Cardiac fibroblast (primary cell): ENCODE data around the gene GPR158.

Experiments used
- DNase-seq, 2 donors: peaks; one replicate each; pipeline versions ENCODE4 v3.0.0 to v3.0.0-alpha.2; 2010; ENCODE audit warnings: low read depth in 2 of 2
- H3K4me3 ChIP-seq, 2 donors: replicated peaks in 1 of 2; 1 replicate in 1 of 2; 2 replicates in 1 of 2; pipeline ENCODE4 v1.5.1; 2011; ENCODE audit warnings: low read depth in 2 of 2, low read length in 2 of 2, mild to moderate bottlenecking in 2 of 2, moderate library complexity in 1 of 2
- TF ChIP-seq, protein P1 (sequence below): IDR thresholded peaks from one replicate; pipeline ENCODE4 v1.5.1; 2011; ENCODE audit warnings: low read depth, mild to moderate bottlenecking, low read length, inconsistent platforms

The GPR158 gene

GRCh38 chr10:25614652-25615051 is 439.9 kb downstream of the GPR158 start:
- DNase-seq, result peak in 1 of 2 donors; percentile 54
- TF ChIP-seq, protein P1, sequence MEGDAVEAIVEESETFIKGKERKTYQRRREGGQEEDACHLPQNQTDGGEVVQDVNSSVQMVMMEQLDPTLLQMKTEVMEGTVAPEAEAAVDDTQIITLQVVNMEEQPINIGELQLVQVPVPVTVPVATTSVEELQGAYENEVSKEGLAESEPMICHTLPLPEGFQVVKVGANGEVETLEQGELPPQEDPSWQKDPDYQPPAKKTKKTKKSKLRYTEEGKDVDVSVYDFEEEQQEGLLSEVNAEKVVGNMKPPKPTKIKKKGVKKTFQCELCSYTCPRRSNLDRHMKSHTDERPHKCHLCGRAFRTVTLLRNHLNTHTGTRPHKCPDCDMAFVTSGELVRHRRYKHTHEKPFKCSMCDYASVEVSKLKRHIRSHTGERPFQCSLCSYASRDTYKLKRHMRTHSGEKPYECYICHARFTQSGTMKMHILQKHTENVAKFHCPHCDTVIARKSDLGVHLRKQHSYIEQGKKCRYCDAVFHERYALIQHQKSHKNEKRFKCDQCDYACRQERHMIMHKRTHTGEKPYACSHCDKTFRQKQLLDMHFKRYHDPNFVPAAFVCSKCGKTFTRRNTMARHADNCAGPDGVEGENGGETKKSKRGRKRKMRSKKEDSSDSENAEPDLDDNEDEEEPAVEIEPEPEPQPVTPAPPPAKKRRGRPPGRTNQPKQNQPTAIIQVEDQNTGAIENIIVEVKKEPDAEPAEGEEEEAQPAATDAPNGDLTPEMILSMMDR, result no peak
- H3K4me3 ChIP-seq, result no peak overlapping the region

GRCh38 chr10:25615926-25616325 is 441.1 kb downstream of the GPR158 start:
- TF ChIP-seq, protein P1, result no peak
- DNase-seq, result no peak

DNA sequence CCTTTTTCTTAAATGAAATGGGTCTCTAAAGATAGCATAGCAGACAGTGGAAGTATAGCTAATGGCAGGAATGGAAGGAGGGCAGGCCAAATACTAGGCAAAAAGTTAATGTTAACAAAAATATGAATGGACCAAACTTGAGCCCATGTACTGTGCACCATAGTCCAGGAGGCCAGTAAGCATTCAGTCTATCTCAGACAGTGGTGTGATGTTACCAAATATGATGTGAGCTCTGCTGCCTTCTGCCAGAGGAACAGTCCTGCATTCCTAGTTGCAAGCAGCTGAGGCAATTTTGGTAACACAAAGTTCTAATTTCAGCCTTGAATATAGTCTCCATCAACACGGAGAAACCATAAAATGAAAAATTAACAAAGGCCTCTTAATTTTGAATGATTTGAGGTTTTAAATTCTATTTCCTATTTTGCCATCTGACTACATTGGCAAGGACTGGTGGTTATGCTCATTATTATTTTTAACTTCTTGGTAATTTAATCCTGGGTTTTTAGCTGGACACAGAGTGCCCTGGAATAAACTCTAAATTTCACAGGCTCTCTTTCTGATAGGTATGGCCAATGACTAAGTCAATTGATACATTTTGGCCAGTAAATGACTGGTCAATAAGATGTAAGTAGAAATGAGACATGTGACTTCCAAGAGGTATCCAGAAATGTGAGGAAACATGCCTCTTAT is 442.2 kb downstream of the GPR158 start:
- DNase-seq, result no peak
- TF ChIP-seq, protein P1, result no peak
- H3K4me3 ChIP-seq, result no peak overlapping the region

More at GRCh38 chr10:25615926-25616325, 441.1 kb downstream of the GPR158 start:
- no peak overlapping the region for H3K4me3 ChIP-seq

GRCh38 chr10:25627606-25628005 is 452.8 kb downstream of the GPR158 start:
- TF ChIP-seq, protein P1, result no peak
- H3K4me3 ChIP-seq, result no peak overlapping the region

GRCh38 chr10:25629333-25629732 is 454.5 kb downstream of the GPR158 start:
- no peak for DNase-seq
- H3K4me3 ChIP-seq, result no peak overlapping the region
- TF ChIP-seq, protein P1, result no peak

More at GRCh38 chr10:25627606-25628005, 452.8 kb downstream of the GPR158 start:
- peak in 1 of 2 donors; percentile 53 for DNase-seq

DNA sequence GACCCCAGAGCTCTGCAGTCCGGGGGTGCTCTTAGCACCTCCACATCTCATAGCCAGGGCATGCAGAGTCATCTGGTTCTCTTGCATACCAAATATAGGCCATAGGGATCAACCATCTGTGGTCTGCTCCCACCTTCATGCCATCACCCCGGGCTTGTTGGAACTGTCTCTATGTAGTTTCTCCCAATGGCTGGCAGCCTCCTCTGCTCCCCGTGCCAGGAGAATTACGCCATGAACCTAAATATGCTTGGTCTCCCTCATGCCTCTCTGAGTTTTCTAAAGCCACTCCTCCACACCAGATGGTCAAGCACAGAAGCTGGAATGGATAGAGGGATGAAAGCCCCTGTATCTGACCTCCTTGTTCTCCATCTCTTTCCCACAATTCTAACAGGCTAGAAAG is 456.7 kb downstream of the GPR158 start:
- H3K4me3 ChIP-seq, result no peak overlapping the region

More for the DNA sequence above, 456.7 kb downstream of the GPR158 start:
- TF ChIP-seq, protein P1, result no peak
- peak in 1 of 2 donors; percentile 40 for DNase-seq
